ENCODE data around the gene SDHAF2.
"Not testable (repeated sequence)": the region's sequence is repeated elsewhere in the genome, so short reads cannot be mapped to it uniquely, and the experiment has no call there.

Gene SDHAF2

GRCh38 chr11:61430839-61431238 lies 915 bp downstream of the SDHAF2 start:
- H3K36me3 ChIP-seq (ENCODE audit: insufficient read depth, low read depth, low read length), result peaks cover 41% of the 10 kb centered on the region

GRCh38 chr11:61437496-61437895 lies 7.6 kb downstream of the SDHAF2 start:
- H3K9ac ChIP-seq (ENCODE audit: low read depth, low read length), result no peak overlapping the region
- H3K9me3 ChIP-seq (ENCODE audit: insufficient read depth, low read depth, low read length), result no peaks in the 10 kb centered on the region
- H3K36me3 ChIP-seq (ENCODE audit: insufficient read depth, low read depth, low read length), result peaks cover 56% of the 10 kb centered on the region
- no peaks in the 10 kb centered on the region for H3K4me1 ChIP-seq (ENCODE audit: insufficient read depth, low read length)
- H3K4me3 ChIP-seq (ENCODE audit: low read length), result no peak overlapping the region
- H3K27ac ChIP-seq (ENCODE audit: low read length), result no peak overlapping the region
- H3K27me3 ChIP-seq (ENCODE audit: insufficient read depth, low read length), result no peaks in the 10 kb centered on the region

More at GRCh38 chr11:61430839-61431238, 915 bp downstream of the SDHAF2 start:
- not testable (repeated sequence) for H3K27me3 ChIP-seq (ENCODE audit: insufficient read depth, low read length); H3K27ac ChIP-seq (ENCODE audit: low read length); H3K4me1 ChIP-seq (ENCODE audit: insufficient read depth, low read length); H3K9me3 ChIP-seq (ENCODE audit: insufficient read depth, low read depth, low read length)
- Histone ChIP-seq H3K9ac (ENCODE audit: low read depth, low read length) (peak overlapping the region; percentile 99), H3K4me3 (ENCODE audit: low read length) (peak overlapping the region; percentile 100)

GRCh38 chr11:61439615-61440014 lies 9.7 kb downstream of the SDHAF2 start:
- H3K9ac ChIP-seq (ENCODE audit: low read depth, low read length), result no peak overlapping the region
- H3K4me1 ChIP-seq (ENCODE audit: insufficient read depth, low read length), result no peaks in the 10 kb centered on the region
- H3K4me3 ChIP-seq (ENCODE audit: low read length), result no peak overlapping the region
- H3K27me3 ChIP-seq (ENCODE audit: insufficient read depth, low read length), result no peaks in the 10 kb centered on the region
- H3K36me3 ChIP-seq (ENCODE audit: insufficient read depth, low read depth, low read length), result peaks cover 71% of the 10 kb centered on the region
- H3K27ac ChIP-seq (ENCODE audit: low read length), result no peak overlapping the region
- no peaks in the 10 kb centered on the region for H3K9me3 ChIP-seq (ENCODE audit: insufficient read depth, low read depth, low read length)

GRCh38 chr11:61442616-61443015 lies 12.7 kb downstream of the SDHAF2 start:
- Histone ChIP-seq H3K9ac (ENCODE audit: low read depth, low read length) (no peak overlapping the region), H3K36me3 (ENCODE audit: insufficient read depth, low read depth, low read length) (peaks cover 84% of the 10 kb centered on the region), H3K27me3 (ENCODE audit: insufficient read depth, low read length) (no peaks in the 10 kb centered on the region), H3K9me3 (ENCODE audit: insufficient read depth, low read depth, low read length) (no peaks in the 10 kb centered on the region), H3K4me3 (ENCODE audit: low read length) (no peak overlapping the region), H3K27ac (ENCODE audit: low read length) (no peak overlapping the region), H3K4me1 (ENCODE audit: insufficient read depth, low read length) (peaks cover 4% of the 10 kb centered on the region)

GRCh38 chr11:61445516-61445915 lies 15.6 kb downstream of the SDHAF2 start:
- Histone ChIP-seq H3K9ac (ENCODE audit: low read depth, low read length) (no peak overlapping the region), H3K27ac (ENCODE audit: low read length) (no peak overlapping the region), H3K36me3 (ENCODE audit: insufficient read depth, low read depth, low read length) (peaks cover 80% of the 10 kb centered on the region)

GRCh38 chr11:61446211-61446651 lies 16.3 kb downstream of the SDHAF2 start:
- Histone ChIP-seq H3K27ac (ENCODE audit: low read length) (peak overlapping the region; percentile 57), H3K27me3 (ENCODE audit: insufficient read depth, low read length) (no peaks in the 10 kb centered on the region), H3K9me3 (ENCODE audit: insufficient read depth, low read depth, low read length) (no peaks in the 10 kb centered on the region), H3K9ac (ENCODE audit: low read depth, low read length) (peak overlapping the region; percentile 71; the same call in 1 of the 2 replicates), H3K4me3 (ENCODE audit: low read length) (no peak overlapping the region), H3K36me3 (ENCODE audit: insufficient read depth, low read depth, low read length) (peaks cover 78% of the 10 kb centered on the region), H3K4me1 (ENCODE audit: insufficient read depth, low read length) (peaks cover 4% of the 10 kb centered on the region)

More at GRCh38 chr11:61445516-61445915, 15.6 kb downstream of the SDHAF2 start:
- H3K9me3 ChIP-seq (ENCODE audit: insufficient read depth, low read depth, low read length), result no peaks in the 10 kb centered on the region
- no peak overlapping the region for H3K4me3 ChIP-seq (ENCODE audit: low read length)
- H3K4me1 ChIP-seq (ENCODE audit: insufficient read depth, low read length), result peaks cover 4% of the 10 kb centered on the region
- H3K27me3 ChIP-seq (ENCODE audit: insufficient read depth, low read length), result no peaks in the 10 kb centered on the region

GRCh38 chr11:61447601-61448551 lies 18.0 kb downstream of the SDHAF2 start:
- Histone ChIP-seq H3K9me3 (ENCODE audit: insufficient read depth, low read depth, low read length) (no peaks in the 10 kb centered on the region), H3K27me3 (ENCODE audit: insufficient read depth, low read length) (no peaks in the 10 kb centered on the region), H3K4me3 (ENCODE audit: low read length) (no peak overlapping the region), H3K27ac (ENCODE audit: low read length) (no peak overlapping the region), H3K36me3 (ENCODE audit: insufficient read depth, low read depth, low read length) (peaks cover 70% of the 10 kb centered on the region), H3K4me1 (ENCODE audit: insufficient read depth, low read length) (peaks cover 4% of the 10 kb centered on the region), H3K9ac (ENCODE audit: low read depth, low read length) (no peak overlapping the region)

- H3K9me3 ChIP-seq (ENCODE audit: insufficient read depth, low read depth, low read length), result no peaks in the 10 kb centered on the region
- H3K4me3 ChIP-seq (ENCODE audit: low read length), result no peak overlapping the region
- H3K27ac ChIP-seq (ENCODE audit: low read length), result no peak overlapping the region
- peaks cover 4% of the 10 kb centered on the region for H3K4me1 ChIP-seq (ENCODE audit: insufficient read depth, low read length)
- peaks cover 63% of the 10 kb centered on the region for H3K36me3 ChIP-seq (ENCODE audit: insufficient read depth, low read depth, low read length)
- no peaks in the 10 kb centered on the region for H3K27me3 ChIP-seq (ENCODE audit: insufficient read depth, low read length)
- no peak overlapping the region for H3K9ac ChIP-seq (ENCODE audit: low read depth, low read length)
Observed at GRCh38 chr11:61448552-61448927, 18.6 kb downstream of the SDHAF2 start.

- Histone ChIP-seq H3K36me3 (ENCODE audit: insufficient read depth, low read depth, low read length) (peaks cover 24% of the 10 kb centered on the region), H3K4me3 (ENCODE audit: low read length) (no peak overlapping the region), H3K27me3 (ENCODE audit: insufficient read depth, low read length) (no peaks in the 10 kb centered on the region), H3K27ac (ENCODE audit: low read length) (no peak overlapping the region), H3K9ac (ENCODE audit: low read depth, low read length) (no peak overlapping the region), H3K4me1 (ENCODE audit: insufficient read depth, low read length) (no peaks in the 10 kb centered on the region), H3K9me3 (ENCODE audit: insufficient read depth, low read depth, low read length) (no peaks in the 10 kb centered on the region)
Observed at GRCh38 chr11:61452825-61453224, 22.9 kb downstream of the SDHAF2 start.

- Histone ChIP-seq H3K36me3 (ENCODE audit: insufficient read depth, low read depth, low read length) (peaks cover 16% of the 10 kb centered on the region), H3K9ac (ENCODE audit: low read depth, low read length) (no peak overlapping the region), H3K9me3 (ENCODE audit: insufficient read depth, low read depth, low read length) (no peaks in the 10 kb centered on the region), H3K27me3 (ENCODE audit: insufficient read depth, low read length) (no peaks in the 10 kb centered on the region), H3K27ac (ENCODE audit: low read length) (no peak overlapping the region), H3K4me1 (ENCODE audit: insufficient read depth, low read length) (no peaks in the 10 kb centered on the region), H3K4me3 (ENCODE audit: low read length) (no peak overlapping the region)
Observed at GRCh38 chr11:61453695-61454094, 23.8 kb downstream of the SDHAF2 start.

GRCh38 chr11:61454520-61454919 lies 24.6 kb downstream of the SDHAF2 start:
- no peak overlapping the region for H3K27ac ChIP-seq (ENCODE audit: low read length)
- H3K4me3 ChIP-seq (ENCODE audit: low read length), result no peak overlapping the region
- peaks cover 10% of the 10 kb centered on the region; the same call in 1 of the 2 replicates for H3K36me3 ChIP-seq (ENCODE audit: insufficient read depth, low read depth, low read length)
- H3K4me1 ChIP-seq (ENCODE audit: insufficient read depth, low read length), result no peaks in the 10 kb centered on the region
- no peak overlapping the region for H3K9ac ChIP-seq (ENCODE audit: low read depth, low read length)
- H3K27me3 ChIP-seq (ENCODE audit: insufficient read depth, low read length), result no peaks in the 10 kb centered on the region
- no peaks in the 10 kb centered on the region for H3K9me3 ChIP-seq (ENCODE audit: insufficient read depth, low read depth, low read length)

- H3K4me1 ChIP-seq (ENCODE audit: insufficient read depth, low read length), result no peaks in the 10 kb centered on the region
- no peaks in the 10 kb centered on the region for H3K36me3 ChIP-seq (ENCODE audit: insufficient read depth, low read depth, low read length)
- H3K9ac ChIP-seq (ENCODE audit: low read depth, low read length), result no peak overlapping the region
- no peaks in the 10 kb centered on the region for H3K9me3 ChIP-seq (ENCODE audit: insufficient read depth, low read depth, low read length)
- H3K4me3 ChIP-seq (ENCODE audit: low read length), result no peak overlapping the region
- no peak overlapping the region for H3K27ac ChIP-seq (ENCODE audit: low read length)
- H3K27me3 ChIP-seq (ENCODE audit: insufficient read depth, low read length), result no peaks in the 10 kb centered on the region
Observed at GRCh38 chr11:61460474-61460881, 30.6 kb downstream of the SDHAF2 start.

Data from iPS-20b (cell line).